Fibroblast of skin of right quadriceps (primary cell): ENCODE measurements around the gene DDX51.
"Not testable (repeated sequence)": the region's sequence is repeated elsewhere in the genome, so short reads cannot be mapped to it uniquely, and the experiment has no call there.

ENCODE experiments used
- DNase-seq: peaks from one replicate; pipeline ENCODE4 v3.0.0-alpha.2; 2013

DDX51 gene

DNA sequence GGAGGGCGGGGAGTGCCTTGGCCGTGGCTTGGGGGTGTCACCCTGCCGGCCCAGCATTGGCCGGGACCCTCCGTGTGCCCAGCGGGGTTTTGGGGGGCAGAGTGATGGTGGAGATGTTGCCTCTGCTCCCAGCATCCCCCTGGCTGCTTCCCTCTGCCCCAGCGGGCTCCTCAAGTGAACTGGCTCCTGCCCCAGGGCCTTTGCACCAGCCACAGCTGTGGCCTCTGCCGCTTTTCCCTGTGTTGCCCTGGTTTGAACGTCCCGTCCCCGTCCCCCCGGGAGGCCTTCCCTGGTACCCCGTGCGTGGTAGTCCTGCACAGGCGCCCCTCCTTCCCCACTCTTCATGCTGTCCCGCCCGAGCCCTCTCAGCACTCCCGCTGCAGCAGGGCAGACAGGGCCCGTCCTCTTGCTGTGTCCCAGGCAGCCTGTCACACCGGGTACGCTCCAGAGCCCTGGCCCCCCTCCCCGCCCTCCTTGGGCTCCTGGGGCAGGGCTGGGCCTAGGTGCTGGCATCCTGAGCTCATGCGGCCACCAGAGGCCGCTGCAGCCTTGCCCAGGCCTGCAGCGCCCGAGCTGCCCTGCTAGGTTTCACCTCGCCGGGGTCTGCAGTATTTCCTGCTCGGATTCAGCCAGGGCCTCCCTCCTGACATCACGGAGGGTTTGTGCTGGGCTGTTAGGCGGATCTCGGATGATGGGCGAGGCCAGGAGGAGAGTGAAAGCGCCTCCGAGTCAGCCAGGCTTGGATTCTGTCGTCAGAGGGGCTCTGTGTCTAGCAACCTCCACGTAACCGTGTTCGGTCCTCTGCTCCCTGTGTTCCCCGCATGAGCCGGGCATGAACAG lies 9.6 kb upstream of the DDX51 start:
- peak; percentile 69 for DNase-seq

DNA sequence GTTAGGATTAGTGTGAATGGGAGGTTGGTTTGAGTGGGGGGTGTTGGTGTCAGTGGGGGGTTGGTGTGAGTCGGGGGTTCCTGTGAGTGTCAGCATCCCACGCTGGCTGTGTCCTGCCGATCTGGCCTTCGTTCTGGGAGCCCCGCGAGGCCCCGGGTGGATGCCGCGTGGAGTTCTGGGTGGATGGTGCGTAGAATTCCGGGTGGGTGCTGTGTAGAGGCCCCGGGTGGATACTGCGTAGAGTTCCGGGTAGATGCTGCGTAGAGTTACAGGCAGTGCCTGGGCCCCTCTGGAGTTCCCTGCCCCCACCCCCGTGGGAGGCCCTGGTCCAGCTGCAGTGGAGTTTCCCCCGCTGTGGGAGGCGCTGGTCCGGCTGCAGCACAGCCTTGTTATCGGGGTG lies 8.8 kb upstream of the DDX51 start:
- no peak for DNase-seq

DNA sequence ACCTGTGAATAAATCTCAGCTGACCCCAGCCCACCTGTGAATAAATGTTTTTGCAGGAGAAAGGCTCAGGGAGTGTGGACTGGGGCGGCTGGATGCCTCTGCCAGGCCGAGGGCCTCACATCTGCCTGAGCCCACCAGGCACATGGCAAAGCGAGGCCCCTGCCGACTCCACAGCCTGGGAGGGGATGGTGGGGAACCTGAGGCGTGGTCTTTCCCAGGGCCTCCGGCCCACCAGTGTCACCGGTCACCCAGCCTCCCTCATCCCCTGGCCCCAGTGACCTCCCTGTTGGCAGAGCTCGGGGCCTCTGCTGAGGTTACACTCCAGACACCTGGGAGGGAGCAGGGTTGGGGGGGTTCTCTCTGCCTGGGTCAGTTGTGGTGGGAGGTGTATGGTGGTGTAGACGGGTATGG lies 8.3 kb upstream of the DDX51 start:
- no peak for DNase-seq

DNA sequence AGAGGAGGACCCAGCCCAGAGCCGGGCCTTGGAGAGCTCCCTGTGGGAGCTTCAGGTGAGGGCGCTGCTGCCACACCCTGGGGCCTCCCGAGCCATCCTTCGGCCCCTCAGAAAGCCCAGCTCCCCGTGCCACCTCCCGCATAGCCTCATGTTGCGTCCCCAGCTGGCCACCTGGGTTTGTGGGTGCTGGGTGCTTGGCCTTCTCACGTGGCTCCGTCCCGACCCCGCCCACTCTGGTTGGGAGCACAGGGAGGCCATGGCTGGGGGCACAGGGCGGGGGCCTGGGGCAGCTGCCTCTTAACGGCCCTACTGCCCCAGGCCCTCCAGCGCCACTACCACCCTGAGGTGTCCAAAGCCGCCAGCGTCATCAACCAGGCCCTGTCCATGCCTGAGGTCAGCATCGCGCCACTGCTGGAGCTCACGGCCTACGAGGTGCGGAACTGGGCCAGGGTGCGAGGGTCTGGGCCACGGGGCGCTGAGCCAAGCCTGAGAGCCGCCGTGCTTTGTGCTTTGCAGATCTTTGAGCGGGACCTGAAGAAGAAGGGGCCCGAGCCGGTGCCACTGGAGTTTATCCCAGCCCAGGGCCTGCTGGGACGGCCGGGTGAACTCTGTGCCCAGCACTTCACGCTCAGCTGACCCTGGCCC lies 7.8 kb upstream of the DDX51 start:
- no peak for DNase-seq

DNA sequence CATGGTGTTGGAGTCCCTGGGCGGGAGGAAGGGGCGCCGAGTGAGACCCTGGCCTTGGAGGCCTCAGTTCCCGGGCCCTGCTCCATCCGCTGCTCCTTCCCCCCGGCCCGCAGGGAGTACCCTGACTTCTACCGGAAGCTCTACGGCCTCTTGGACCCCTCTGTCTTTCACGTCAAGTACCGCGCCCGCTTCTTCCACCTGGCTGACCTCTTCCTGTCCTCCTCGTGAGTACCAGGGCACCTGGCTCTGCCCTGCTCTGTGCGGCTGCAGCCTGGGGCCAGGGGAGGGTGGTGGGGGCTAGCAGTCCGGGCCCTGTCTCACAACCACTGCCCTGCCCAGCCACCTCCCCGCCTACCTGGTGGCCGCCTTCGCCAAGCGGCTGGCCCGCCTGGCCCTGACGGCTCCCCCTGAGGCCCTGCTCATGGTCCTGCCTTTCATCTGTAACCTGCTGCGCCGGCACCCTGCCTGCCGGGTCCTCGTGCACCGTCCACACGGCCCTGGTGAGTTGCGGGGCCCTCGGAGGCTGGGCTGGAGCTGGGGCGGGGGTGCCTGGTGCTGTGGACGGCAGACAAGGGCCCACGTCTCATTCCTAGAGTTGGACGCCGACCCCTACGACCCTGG lies 7.1 kb upstream of the DDX51 start:
- no peak for DNase-seq

DNA sequence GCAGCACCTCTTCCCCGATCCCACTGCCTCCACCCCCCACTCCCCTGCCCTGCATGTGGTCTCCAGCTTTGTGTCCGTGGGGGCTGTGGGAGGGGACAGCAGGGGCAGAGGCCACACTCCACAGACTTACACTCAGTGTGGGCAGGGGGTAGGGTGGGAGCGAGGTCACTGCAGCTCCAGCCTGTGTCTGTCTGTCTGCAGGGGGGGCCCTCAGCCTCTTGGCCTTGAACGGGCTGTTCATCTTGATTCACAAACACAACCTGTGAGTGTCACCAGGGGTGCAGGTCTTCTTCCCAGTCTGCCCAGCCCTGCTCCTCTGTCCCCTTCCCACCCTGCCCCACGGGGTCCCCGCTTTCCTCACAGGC lies 6.6 kb upstream of the DDX51 start:
- DNase-seq: no peak

DNA sequence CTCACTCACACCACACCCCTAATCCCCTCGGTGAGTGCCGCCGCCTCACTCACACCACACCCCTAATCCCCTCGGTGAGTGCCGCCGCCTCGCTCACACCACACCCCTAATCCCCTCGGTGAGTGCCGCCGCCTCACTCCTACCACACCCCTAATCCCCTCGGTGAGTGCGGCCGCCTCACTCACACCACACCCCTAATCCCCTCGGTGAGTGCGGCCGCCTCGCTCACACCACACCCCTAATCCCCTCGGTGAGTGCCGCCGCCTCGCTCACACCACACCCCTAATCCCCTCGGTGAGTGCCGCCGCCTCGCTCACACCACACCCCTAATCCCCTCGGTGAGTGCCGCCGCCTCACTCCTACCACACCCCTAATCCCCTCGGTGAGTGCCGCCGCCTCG lies 5.4 kb upstream of the DDX51 start:
- not testable (repeated sequence) for DNase-seq

DNA sequence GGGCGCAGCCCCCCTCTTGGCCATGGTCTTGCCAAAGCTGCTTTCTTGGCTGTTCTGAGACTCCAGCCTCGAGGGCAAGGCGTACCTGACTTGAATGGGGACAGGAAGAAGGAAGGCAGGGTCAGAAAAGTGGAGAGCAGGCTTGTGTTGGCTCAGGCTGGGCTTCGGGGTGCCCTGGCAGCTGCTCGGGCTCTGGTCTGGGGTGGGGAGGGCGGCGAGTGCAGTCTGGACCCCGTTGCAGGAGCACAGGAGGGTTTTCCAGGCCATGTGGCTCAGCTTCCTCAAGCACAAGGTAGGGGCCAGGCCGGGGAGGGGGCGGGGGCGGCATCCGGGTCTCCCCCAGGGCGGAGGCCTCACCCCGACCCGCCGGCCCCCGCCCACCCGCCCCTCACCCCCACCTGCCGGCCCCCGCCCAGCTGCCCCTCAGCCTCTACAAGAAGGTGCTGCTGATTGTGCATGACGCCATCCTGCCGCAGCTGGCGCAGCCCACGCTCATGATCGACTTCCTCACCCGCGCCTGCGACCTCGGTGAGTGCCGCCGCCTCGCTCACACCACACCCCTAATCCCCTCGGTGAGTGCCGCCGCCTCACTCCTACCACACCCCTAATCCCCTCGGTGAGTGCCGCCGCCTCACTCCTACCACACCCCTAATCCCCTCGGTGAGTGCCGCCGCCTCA lies 4.4 kb upstream of the DDX51 start:
- DNase-seq: no peak

DNA sequence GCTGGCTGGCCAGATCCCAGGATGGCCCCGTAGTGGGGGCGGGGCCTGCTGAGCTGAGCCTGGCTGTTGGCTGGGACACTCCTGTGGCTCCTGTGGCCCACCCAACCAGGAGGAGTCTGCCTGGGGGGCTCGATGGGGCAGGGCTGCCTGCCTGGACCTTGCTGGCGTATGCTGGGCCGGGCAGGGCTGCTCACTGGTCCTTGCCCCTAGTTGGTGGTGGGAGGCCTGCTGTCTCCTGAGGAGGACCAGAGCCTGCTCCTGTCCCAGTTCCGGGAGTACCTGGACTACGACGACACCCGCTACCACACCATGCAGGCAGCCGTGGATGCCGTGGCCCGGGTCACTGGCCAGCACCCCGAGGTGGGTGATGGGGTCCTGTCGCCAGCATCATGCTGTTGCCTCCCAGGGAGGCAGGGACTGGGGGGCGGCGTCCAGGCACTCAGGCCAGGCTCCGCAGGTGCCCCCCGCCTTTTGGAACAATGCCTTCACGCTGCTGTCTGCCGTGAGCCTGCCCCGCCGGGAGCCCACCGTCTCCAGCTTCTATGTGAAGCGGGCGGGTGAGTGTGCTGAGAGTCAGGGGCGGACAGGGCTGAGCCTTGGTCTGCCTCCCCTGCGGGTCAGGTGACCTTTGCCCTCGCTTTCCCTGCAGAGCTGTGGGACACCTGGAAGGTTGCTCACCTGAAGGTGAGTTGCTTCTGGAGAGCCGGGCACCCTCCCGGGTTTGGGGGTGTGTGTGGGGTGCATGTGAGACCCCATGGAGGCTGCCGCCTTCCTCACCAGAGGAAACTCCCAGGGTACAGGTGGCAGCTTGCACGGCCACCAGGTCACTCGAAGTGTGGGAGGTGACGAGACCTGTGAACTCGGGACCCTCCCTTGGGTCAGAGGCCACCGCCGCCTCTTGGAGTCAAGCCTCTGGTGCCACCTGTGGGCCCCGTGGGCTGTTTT lies 3.6 kb upstream of the DDX51 start:
- DNase-seq: no peak

DNA sequence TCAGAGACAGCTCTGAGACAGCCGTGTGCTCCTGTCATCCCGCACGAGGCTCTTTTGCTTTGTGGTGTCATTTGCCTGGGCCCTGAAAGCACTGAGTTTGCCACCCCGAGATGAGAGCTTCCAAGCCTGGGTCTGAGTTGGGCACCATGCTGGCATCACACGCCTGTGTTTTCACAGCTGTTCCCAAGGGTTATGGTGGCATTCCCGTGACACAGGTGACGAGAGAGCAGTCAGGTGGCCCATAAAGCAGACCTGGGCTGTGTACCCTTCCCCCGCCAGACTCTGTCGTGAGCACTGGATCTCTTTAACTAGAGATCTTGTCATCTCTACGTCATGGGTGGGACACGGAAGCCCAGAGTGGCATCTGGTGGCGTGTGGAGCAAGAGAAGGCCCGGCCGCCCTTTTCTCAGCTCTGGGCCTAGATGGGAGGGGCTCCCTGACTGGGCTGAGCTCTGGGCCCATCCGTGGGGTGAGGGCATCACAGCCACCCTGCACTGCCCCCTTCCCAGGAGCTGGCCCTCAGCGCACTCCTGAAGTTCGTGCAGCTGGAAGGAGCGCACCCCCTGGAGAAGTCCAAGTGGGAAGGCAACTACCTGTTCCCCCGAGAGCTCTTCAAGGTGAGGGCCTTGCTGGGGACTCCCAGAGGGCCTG lies 2.8 kb upstream of the DDX51 start:
- DNase-seq: no peak

DNA sequence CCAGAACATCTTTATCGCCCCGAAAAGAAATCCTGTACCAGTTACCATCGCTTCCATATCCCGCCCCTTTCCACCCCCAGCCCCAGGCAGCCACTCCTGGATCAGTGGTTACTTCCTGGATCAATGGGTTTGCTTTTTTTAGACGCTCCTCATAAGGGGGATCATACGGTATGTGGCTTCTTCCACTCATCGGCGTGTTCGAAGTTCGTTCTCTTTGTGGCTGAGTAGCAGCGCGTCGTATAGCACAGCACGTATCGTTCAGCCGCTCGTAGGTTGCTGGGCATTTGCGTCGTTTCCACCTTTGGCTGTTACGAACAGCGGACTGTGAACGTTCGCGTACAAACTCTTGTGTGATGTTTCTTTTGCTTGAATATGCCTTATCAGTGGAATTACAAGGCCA lies 2.0 kb upstream of the DDX51 start:
- no peak for DNase-seq

DNA sequence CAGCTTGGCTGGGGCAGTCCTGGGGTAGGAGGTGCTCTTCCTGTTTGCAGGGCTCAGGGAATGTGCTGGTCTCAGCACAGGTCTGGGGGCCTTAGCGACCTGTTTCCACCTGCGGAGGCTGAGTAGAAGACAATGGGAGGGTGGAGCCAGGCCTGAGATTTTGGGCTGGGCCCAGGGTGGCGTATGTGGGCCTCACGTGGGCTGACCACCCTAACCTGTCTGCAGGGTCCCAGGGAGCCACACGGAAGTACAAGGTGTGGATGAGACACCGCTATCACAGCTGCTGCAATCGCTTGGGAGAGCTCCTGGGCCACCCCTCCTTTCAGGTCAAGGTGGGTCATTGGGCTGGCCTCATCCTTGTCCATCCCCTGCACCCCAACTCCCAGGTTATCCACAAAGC lies 1.2 kb upstream of the DDX51 start:
- DNase-seq: no peak

DNA sequence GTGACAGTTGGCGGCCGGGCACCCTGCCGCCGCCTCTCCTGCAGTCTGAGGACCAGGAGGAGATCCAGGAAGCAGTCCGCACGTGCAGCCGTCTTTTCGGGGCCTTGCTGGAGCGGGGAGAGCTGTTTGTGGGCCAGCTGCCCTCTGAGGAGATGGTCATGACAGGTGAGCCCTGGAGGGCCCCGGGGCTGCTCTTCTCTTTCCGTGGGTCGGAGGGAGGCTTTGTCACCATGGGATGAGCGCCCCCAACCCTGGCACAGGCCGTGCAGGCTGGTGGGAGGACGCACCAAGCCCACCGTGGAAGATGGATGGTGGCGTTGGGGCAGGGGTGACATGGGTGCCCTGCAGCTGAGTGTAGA lies 670 bp upstream of the DDX51 start:
- DNase-seq: no peak

DNA sequence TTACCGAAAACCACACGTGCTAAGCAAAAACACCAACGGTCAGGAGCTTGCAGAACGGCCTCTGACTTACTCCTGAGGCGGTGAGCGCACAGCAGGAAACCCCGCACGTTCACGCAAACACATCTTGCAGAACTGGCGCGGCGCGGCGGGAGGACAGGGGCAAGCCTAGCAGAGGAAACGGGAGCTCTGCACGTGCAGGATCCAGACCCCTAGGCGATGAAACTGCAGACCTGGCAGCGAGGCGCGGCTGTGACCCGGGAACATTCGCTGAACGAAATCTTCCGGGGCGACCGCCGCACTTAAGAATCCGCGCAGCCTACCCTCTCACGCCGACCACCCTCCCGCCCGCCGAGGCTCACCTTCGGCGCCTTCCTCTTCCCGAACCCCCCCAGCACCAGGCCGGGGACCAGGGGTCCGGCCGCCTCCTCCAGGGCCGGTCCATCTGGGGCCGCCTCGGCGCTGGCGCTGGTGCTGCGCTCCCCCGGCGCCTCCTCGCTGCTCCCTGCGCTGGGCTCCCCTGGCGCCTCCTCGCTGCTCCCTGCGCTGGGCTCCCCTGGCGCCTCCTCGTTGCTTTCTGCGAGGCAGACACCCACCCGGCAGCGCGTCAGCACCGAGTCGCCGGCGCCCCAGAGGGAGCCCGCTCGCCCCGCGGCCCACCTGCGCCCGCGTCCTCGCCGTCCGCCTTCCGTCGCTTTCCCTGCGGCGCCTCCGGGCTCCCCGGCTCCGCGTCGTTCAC lies 615 bp downstream of the DDX51 start:
- DNase-seq: no peak

DNA sequence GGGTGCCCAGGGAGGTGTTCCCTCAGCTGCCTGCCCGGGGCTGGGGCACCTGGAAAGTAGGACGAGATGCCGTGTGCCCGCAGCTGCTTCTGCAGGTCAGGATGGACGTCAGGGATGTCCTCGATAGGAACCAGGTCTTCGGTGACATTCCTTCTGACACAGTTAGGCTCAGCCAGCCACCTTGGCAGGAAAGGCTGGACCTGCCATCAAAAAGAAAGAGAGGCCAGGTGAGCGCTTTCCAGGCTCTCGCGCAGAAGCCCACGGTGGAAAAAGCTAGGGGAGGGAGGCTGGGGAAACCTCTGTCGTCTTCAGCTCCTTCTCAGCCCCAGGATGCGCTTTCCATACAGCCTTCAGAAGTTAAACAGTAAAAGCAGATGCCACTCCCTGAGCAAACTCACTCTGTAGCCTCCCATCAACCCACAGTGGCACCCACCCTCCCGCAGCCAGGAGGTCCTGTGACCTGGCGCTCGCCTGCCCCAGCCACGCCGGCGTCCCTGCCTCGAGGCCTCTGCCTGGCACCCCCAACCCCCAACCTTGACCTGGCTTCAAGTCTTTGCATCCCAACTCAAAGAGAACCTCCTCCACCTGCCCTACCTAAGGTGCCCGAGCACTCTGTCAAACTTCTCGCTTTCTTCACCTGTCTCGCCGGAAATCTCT lies 1.3 kb downstream of the DDX51 start:
- DNase-seq: no peak

DNA sequence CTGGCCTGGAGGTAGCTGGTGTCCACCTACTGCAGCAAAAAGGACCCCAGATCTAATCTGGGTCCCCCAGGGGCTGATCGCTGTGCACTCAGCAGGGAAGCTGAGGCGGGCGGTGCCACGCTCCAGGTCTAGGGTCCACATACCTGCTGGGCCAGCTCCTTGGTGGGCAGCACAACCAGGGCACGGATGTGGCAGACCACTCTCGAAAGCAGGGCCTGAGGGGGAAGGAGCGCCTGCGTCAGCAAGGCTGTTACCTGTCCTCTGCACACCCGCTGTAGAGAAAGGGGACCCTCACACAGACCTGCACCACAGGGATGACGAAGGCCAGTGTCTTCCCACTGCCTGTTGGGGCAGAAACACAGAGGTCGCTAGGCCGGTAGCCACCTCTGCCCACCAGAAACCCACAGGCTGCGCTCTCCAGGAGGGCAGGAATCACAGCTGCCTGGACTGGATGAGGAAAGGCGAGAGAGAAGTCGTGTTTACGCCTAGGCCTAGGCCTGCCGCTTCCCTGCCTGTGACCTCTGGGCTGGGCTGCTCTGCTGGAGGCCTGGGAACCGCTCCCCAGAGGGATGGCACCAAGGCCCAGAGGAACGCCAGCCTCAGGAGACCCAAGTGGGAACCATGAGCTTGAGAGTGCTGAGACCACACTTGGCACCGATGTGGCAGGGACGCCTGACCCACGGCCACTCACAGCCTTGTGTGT lies 2.0 kb downstream of the DDX51 start:
- DNase-seq: no peak

DNA sequence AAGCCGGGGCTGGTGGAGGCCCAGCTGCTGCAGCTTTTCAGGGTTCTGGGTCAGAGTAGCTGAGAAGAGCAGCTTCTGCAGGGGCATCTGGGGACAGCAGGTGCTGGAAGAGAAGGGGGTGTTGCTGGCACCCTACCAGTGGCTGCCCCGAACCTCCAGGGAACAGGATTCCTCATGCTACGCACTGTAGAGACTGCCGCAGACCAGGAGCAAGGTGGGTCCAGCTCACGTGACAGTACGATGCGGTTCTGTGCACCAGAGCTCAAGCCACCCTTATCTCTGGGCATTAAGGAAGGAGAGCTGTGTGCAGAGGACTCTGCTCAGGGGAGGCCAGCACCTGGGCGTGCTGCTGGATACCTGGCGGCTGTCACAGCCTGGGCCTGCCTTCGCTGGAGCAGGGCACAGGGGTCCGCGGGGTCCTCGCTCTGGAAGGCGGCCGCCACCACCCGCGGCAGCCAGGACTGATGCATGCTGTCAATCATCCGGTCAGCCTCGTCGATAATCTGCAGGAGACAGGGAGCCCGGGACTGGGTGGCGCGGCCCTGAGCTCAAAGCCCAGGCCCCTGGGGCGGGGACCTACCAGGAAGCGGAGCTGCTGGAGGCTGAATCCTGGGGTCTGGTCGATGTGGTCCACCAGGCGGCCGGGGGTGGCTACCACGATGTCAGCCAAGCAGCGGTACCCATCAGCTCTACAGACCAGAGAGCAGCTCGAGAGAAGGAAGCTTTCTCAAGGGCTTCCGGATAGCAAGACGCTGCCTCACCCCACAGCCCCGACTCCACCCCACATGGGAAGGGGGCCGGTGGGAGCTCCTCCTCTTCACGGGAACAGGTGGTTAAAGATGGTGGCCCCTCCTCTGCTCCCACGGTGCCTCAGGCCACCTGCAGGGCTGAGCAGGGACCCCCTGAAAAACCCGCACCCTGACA lies 2.9 kb downstream of the DDX51 start:
- no peak for DNase-seq

DNA sequence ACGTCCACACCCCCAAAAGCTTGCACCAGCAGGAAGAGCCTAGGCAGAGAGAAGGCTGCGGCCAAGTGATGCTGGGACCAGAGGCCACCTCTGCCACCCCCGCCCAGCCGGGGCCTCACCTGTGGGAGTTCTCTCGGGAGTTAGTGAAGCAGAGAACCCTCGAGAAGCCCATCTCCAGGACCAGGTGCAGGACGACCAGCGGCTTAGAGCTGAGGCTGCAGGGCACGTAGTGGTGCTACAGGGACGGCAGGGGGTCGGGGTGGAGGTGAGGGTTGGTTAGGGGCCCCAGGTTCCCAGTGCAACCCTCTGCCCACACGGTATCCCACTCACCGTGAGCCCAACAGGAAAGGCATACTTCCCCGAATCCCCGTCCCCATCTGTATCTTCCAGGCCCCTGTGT lies 3.6 kb downstream of the DDX51 start:
- no peak for DNase-seq

DNA sequence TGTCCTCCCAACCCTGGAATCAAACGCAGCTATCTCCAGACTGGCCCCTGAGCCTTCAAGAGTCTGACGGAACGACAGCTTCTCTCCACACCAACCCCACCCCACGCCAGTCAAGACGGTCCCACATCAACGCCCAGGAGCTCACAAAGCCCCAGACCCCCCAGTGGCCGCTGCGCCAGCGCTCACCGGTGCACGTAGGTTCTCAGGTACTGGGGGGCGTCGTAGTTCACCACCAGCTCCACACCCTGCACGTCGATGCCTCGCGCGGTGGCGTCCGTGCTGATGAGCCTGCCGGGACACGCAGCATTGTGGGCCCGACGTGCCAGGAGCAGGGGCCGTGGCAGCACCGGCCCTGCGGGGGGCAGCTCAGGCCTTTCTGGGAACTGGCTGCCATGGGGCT lies 4.2 kb downstream of the DDX51 start:
- no peak for DNase-seq
